Neural cell (in vitro differentiated cells): Measurements from ENCODE around the gene PHACTR1. TPM values are rescaled to one million over a fixed set of nuclear protein-coding genes. Genes with fewer than 3 reads are reported as not detected.

Experiments
- H2AFZ ChIP-seq: fragments of 200-600, 300-800 bp; sonication (generic), shearing (Covaris generic); 2 replicates; pipeline ENCODE4 v1.6.0; 2014; ENCODE audit warnings: low read depth, mild to moderate bottlenecking, antibody characterized with exemption, low read length, moderate library complexity
- H3F3A ChIP-seq: fragments of 200-600 bp; shearing (Covaris generic); 2 replicates; pipeline ENCODE4 v1.6.1; 2016; ENCODE audit warnings: mild to moderate bottlenecking, moderate library complexity, mixed read lengths, antibody characterized with exemption, low read length; ENCODE audit not compliant: insufficient read depth, poor library complexity, severe bottlenecking
- H3K27ac ChIP-seq: fragments of 200-600, 300-800 bp; sonication (generic), shearing (Covaris generic); 2 replicates; pipeline ENCODE4 v1.5.1; 2014; ENCODE audit warnings: mild to moderate bottlenecking, low read length, moderate library complexity
- H3K27me3 ChIP-seq: fragments of 300-800, 200-600 bp; sonication (generic), shearing (Covaris generic); 2 replicates; pipeline ENCODE4 v1.6.0; 2014; ENCODE audit warnings: mild to moderate bottlenecking, low read depth, low read length, moderate library complexity; ENCODE audit not compliant: insufficient read depth
- H3K36me3 ChIP-seq: fragments of 300-800, 200-600 bp; sonication (generic), shearing (Covaris generic); 2 replicates; pipeline ENCODE4 v1.5.1; 2014; ENCODE audit warnings: mild to moderate bottlenecking, antibody characterized with exemption, low read length, moderate library complexity; ENCODE audit not compliant: insufficient read depth
- H3K4me2 ChIP-seq: fragments of 300-800, 200-600 bp; sonication (generic), shearing (Covaris generic); 2 replicates; pipeline ENCODE4 v1.6.0; 2014; ENCODE audit warnings: mild to moderate bottlenecking, low read length
- H3K4me3 ChIP-seq: fragments of 300-800, 200-600 bp; sonication (generic), shearing (Covaris generic); 2 replicates; pipeline ENCODE4 v1.5.1; 2014; ENCODE audit warnings: mild to moderate bottlenecking, low read length, moderate library complexity
- H3K79me2 ChIP-seq: fragments of 200-600 bp; shearing (Covaris generic); replicated peaks from 2 replicates; pipeline ENCODE4 v1.6.0; 2014; ENCODE audit warnings: mild to moderate bottlenecking, low read length, moderate library complexity; ENCODE audit not compliant: insufficient read depth
- H3K9ac ChIP-seq: fragments of 300-800, 200-600 bp; sonication (generic), shearing (Covaris generic); 2 replicates; pipeline ENCODE4 v1.6.1; 2016; ENCODE audit warnings: mild to moderate bottlenecking, low read length, mixed read lengths
- H3K9me2 ChIP-seq: fragments of 200-600 bp; shearing (Covaris generic); 2 replicates; pipeline ENCODE4 v1.6.1; 2016; ENCODE audit warnings: mild to moderate bottlenecking, low read length, mixed read lengths; ENCODE audit not compliant: insufficient read depth
- H3K9me3 ChIP-seq: fragments of 200-600, 300-800 bp; sonication (generic), shearing (Covaris generic); 2 replicates; pipeline ENCODE4 v1.6.1; 2016; ENCODE audit warnings: mild to moderate bottlenecking, mixed run types, low read length, moderate library complexity, mixed read lengths
- H4K20me1 ChIP-seq: fragments of 200-600 bp; shearing (Covaris generic); 2 replicates; pipeline ENCODE4 v1.6.1; 2016; ENCODE audit warnings: mild to moderate bottlenecking, mixed run types; ENCODE audit not compliant: insufficient read depth
- CTCF ChIP-seq: fragments of 450-650 bp; IDR thresholded peaks from 2 replicates; pipeline ENCODE4 v1.5.1; 2014; ENCODE audit warnings: antibody characterized with exemption, mild to moderate bottlenecking, moderate library complexity; ENCODE audit not compliant: poor library complexity, severe bottlenecking
- EP300 ChIP-seq: fragments of 450-650 bp; conservative IDR thresholded peaks from 2 replicates; pipeline ENCODE4 v1.6.1; 2014; ENCODE audit warnings: antibody characterized with exemption, mild to moderate bottlenecking, moderate library complexity; ENCODE audit not compliant: poor library complexity, severe bottlenecking
- EZH2 ChIP-seq: fragments of 200-600, 300-800 bp; shearing (Covaris generic), sonication (generic); IDR thresholded peaks from 2 replicates; pipeline ENCODE4 v1.6.1; 2014; ENCODE audit warnings: antibody characterized with exemption, low read length, borderline replicate concordance, mild to moderate bottlenecking; ENCODE audit not compliant: insufficient read depth, poor library complexity, severe bottlenecking
- MXI1 ChIP-seq: fragments of 450-650 bp; conservative IDR thresholded peaks from 2 replicates; pipeline ENCODE4 v1.6.1; 2014; ENCODE audit warnings: antibody characterized with exemption, mild to moderate bottlenecking; ENCODE audit not compliant: poor library complexity, severe bottlenecking
- POLR2AphosphoS5 ChIP-seq: IDR thresholded peaks from 2 replicates; pipeline ENCODE4 v1.6.1; 2012
- RAD21 ChIP-seq: fragments of 450-650 bp; conservative IDR thresholded peaks from 2 replicates; pipeline ENCODE4 v1.6.1; 2014; ENCODE audit warnings: antibody characterized with exemption, mild to moderate bottlenecking, moderate library complexity
- SMC3 ChIP-seq: fragments of 450-650 bp; conservative IDR thresholded peaks from 2 replicates; pipeline ENCODE4 v1.6.1; 2014; ENCODE audit warnings: antibody characterized with exemption, mild to moderate bottlenecking, moderate library complexity; ENCODE audit not compliant: poor library complexity
- TAF1 ChIP-seq: IDR thresholded peaks from 2 replicates; pipeline ENCODE4 v1.6.1; 2012; ENCODE audit warnings: low read depth
- polyA plus RNA-seq: library from polyadenylated mRNA; depleted of rRNA; stranded (reverse); fragments of >200 nt; gene quantifications from 2 replicates; pipeline ENCODE4 v1.2.3, GENCODE V29; 2014
- TF ChIP-seq, protein P1 (sequence below): IDR thresholded peaks from 2 replicates; pipeline ENCODE4 v1.6.1; 2012; ENCODE audit warnings: borderline replicate concordance

The PHACTR1 gene
- polyA plus RNA-seq, 1 donor from 2014 or later, result 7.8 TPM

- Histone ChIP-seq H3K4me3 (no peak overlapping the region), H4K20me1 (no peaks in the 10 kb centered on the region), H3K27ac (no peak overlapping the region), H2AFZ (no peak overlapping the region), H3K79me2 (no peaks in the 10 kb centered on the region), H3K4me2 (no peak overlapping the region), H3K27me3 (no peaks in the 10 kb centered on the region), H3K9me2 (no peaks in the 10 kb centered on the region), H3K9ac (no peak overlapping the region), H3K36me3 (no peaks in the 10 kb centered on the region), H3F3A (no peaks in the 10 kb centered on the region), H3K9me3 (no peaks in the 10 kb centered on the region)
- TF ChIP-seq RAD21 (no peak), MXI1 (no peak), SMC3 (no peak), EP300 (no peak), TAF1 (no peak), EZH2 (no peak)
Measured at GRCh38 chr6:13030396-13030795, 313.8 kb downstream of the PHACTR1 start.

DNA sequence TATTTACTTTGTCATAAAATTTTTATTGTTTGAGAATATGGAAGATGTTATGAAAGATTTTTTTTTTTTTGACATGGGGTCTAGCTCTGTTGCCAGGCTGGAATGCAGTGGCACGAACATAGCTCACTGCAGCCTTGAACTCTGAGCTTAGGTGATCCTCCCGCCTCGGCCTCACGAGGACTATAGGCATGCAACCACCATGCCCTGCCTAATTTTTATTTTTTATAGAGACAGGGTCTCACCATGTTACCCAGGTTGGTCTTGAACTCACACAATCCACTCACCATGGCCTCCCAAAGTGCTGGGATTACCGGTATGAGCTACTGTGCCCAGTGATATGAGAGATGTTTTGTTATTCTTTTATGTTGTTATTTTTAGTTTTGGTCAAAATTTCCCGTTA, 316.0 kb downstream of the PHACTR1 start:
- Histone ChIP-seq H4K20me1 (no peaks in the 10 kb centered on the region), H2AFZ (no peak overlapping the region), H3K36me3 (no peaks in the 10 kb centered on the region), H3K9ac (no peak overlapping the region), H3K79me2 (no peaks in the 10 kb centered on the region), H3K4me3 (no peak overlapping the region), H3F3A (no peaks in the 10 kb centered on the region), H3K27ac (no peak overlapping the region), H3K4me2 (no peak overlapping the region), H3K27me3 (no peaks in the 10 kb centered on the region), H3K9me3 (no peaks in the 10 kb centered on the region), H3K9me2 (no peaks in the 10 kb centered on the region)
- TF ChIP-seq EP300 (no peak), RAD21 (no peak), TAF1 (no peak), SMC3 (no peak), CTCF (no peak), MXI1 (no peak), EZH2 (no peak), POLR2AphosphoS5 (no peak)
- TF ChIP-seq, protein P1, sequence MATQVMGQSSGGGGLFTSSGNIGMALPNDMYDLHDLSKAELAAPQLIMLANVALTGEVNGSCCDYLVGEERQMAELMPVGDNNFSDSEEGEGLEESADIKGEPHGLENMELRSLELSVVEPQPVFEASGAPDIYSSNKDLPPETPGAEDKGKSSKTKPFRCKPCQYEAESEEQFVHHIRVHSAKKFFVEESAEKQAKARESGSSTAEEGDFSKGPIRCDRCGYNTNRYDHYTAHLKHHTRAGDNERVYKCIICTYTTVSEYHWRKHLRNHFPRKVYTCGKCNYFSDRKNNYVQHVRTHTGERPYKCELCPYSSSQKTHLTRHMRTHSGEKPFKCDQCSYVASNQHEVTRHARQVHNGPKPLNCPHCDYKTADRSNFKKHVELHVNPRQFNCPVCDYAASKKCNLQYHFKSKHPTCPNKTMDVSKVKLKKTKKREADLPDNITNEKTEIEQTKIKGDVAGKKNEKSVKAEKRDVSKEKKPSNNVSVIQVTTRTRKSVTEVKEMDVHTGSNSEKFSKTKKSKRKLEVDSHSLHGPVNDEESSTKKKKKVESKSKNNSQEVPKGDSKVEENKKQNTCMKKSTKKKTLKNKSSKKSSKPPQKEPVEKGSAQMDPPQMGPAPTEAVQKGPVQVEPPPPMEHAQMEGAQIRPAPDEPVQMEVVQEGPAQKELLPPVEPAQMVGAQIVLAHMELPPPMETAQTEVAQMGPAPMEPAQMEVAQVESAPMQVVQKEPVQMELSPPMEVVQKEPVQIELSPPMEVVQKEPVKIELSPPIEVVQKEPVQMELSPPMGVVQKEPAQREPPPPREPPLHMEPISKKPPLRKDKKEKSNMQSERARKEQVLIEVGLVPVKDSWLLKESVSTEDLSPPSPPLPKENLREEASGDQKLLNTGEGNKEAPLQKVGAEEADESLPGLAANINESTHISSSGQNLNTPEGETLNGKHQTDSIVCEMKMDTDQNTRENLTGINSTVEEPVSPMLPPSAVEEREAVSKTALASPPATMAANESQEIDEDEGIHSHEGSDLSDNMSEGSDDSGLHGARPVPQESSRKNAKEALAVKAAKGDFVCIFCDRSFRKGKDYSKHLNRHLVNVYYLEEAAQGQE, result no peak
